Hepatocyte (in vitro differentiated cells): ENCODE results near the gene NRIP3.

Experiments used
- EZH2 ChIP-seq: fragments of 200-600 bp; sonication (generic); IDR thresholded peaks from 2 replicates; pipeline ENCODE4 v1.6.1; 2016; ENCODE audit warnings: antibody characterized with exemption, mild to moderate bottlenecking, borderline replicate concordance
- EZH2phosphoT487 ChIP-seq: fragments of 200-600 bp; sonication (generic); IDR thresholded peaks from one replicate; pipeline ENCODE4 v1.6.1; 2018; ENCODE audit warnings: antibody characterized with exemption, mild to moderate bottlenecking, low read depth, moderate library complexity; ENCODE audit not compliant: unreplicated experiment, severe bottlenecking
- TF ChIP-seq, protein P1 (sequence below): fragments of 200-600 bp; sonication (generic); IDR thresholded peaks from 2 replicates; pipeline ENCODE4 v1.5.1; 2016; ENCODE audit warnings: antibody characterized with exemption, mild to moderate bottlenecking; ENCODE audit not compliant: poor library complexity

DNA sequence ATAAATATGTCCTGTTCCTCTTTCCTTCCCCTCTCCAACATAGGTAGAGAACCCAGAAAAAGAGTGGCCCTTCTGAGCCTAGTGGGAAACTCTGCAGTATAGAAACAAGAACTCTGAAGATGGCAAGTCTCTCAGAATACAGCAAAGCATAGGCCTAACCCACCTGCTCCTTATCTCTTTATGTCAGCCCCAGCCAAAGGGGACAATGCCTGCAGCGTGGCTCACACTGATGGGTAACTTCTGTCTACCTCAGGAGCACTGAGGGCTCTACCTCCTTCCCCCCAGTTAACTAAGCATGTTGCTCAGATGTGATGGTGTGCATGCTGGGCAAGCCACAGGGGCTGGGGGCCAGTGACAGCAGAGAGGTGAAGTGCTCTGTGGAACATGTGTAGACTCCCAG, 4.9 kb upstream of the NRIP3 start:
- TF ChIP-seq, protein P1, sequence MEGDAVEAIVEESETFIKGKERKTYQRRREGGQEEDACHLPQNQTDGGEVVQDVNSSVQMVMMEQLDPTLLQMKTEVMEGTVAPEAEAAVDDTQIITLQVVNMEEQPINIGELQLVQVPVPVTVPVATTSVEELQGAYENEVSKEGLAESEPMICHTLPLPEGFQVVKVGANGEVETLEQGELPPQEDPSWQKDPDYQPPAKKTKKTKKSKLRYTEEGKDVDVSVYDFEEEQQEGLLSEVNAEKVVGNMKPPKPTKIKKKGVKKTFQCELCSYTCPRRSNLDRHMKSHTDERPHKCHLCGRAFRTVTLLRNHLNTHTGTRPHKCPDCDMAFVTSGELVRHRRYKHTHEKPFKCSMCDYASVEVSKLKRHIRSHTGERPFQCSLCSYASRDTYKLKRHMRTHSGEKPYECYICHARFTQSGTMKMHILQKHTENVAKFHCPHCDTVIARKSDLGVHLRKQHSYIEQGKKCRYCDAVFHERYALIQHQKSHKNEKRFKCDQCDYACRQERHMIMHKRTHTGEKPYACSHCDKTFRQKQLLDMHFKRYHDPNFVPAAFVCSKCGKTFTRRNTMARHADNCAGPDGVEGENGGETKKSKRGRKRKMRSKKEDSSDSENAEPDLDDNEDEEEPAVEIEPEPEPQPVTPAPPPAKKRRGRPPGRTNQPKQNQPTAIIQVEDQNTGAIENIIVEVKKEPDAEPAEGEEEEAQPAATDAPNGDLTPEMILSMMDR: no peak
- no peak for TF ChIP-seq EZH2
- no peak for TF ChIP-seq EZH2phosphoT487
